ENCODE measurements around the gene TMEM145.

DNA sequence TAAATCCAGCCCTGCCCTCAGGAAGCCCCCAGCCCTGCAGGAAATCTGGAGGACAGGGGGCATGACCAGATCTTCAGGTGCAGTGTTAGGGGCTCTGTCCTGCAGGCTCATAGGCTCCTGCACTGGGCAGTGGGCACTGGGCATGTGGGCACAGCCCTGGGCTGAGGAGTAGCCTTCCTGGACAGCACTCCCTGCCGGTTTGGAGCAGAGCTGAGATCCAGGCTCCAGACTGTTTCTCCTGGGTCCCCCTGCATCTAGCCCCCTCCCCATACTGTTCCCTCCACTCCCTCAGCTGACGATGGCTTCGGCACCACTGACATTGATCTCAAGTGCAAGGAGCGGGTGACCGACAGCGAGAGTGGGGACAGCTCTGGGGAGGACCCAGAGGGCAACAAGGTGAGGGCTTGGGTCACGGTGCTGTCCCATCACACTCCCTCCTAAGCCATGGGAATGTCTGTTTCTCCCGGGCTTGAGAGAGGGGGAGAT, 23.5 kb upstream of the TMEM145 start:
- no peak for TF ChIP-seq CTCF (IDR thresholded peaks at IDR 0.05; ENCODE audit: low read length)
- no peak for TF ChIP-seq EZH2 (optimal IDR thresholded peaks at IDR 0.05; ENCODE audit: low read depth, low read length)
- no peak for TF ChIP-seq EZH2phosphoT487 (IDR thresholded peaks at IDR 0.05; ENCODE audit: low read length)

Data from MM.1S (cell line).